Ovary (tissue), 9 donors: ENCODE data around the gene PAF1. TPM values are rescaled to one million over a fixed set of nuclear protein-coding genes. Genes with fewer than 3 reads are reported as not detected.
A peak's percentile ranks its signal among the peaks of the same experiment; 100 is the strongest.

Source experiments
- DNase-seq, 5 donors: peaks; one replicate each; pipeline ENCODE4 v3.0.0-alpha.2; 2019 to 2020
- H3K27ac ChIP-seq, 2 donors: fragments of 200-600 bp; one replicate each; pipeline versions ENCODE4 v1.5.1 to v1.8.0; 2019 to 2022
- H3K27me3 ChIP-seq: fragments of 200-600 bp; one replicate; pipeline ENCODE4 v1.8.0; 2022
- H3K36me3 ChIP-seq: fragments of 200-600 bp; sonication (generic); one replicate; pipeline ENCODE4 v1.5.1; 2019
- H3K4me1 ChIP-seq: one replicate; pipeline ENCODE4 v1.8.1; 2013; ENCODE audit warnings: mild to moderate bottlenecking, moderate library complexity; ENCODE audit not compliant: insufficient read depth
- H3K4me3 ChIP-seq: fragments of 200-600 bp; sonication (generic); one replicate; pipeline ENCODE4 v1.5.1; 2017
- H3K9me3 ChIP-seq, 2 donors: fragments of 200-600 bp in 1 of 2; sonication (generic) in 1 of 2; one replicate each; pipeline versions ENCODE4 v1.5.1 to v1.8.1; 2013 to 2019; ENCODE audit warnings: mild to moderate bottlenecking in 1 of 2, moderate library complexity in 1 of 2
- CTCF ChIP-seq, 3 donors: fragments of 450-650 bp in 2 of 3; fragments of 200-600 bp in 1 of 3; IDR thresholded peaks; one replicate each; pipeline versions ENCODE4 v1.5.1 to v1.8.0; 2016 to 2022; ENCODE audit warnings: antibody characterized with exemption in 3 of 3, mild to moderate bottlenecking in 1 of 3
- EP300 ChIP-seq: sonication (generic); formaldehyde crosslinking; IDR thresholded peaks from one replicate; pipeline ENCODE4 v1.6.1; 2017; ENCODE audit warnings: antibody characterized with exemption
- POLR2A ChIP-seq: fragments of 450-650 bp; IDR thresholded peaks from one replicate; pipeline ENCODE4 v1.6.1; 2017; ENCODE audit warnings: antibody characterized with exemption, mild to moderate bottlenecking, moderate library complexity
- WGBS, 3 donors: extraction: QIAGEN DNeasy Blood & Tissue Kit in 1 of 3; methylation state at CpG; one replicate each; pipeline versions ENCODE4 v1.1.5 to v1.1.7; 2013 to 2017; 5-methylcytosine and 5-hydroxymethylcytosine counted together
- intact Hi-C, 4 donors: fragments of 100-400 bp; cut with DNase I; formaldehyde crosslinking; loops; one replicate each; pipeline versions ENCODE4 v1.11.0 to v1.15.1; 2022 to 2023
- polyA plus RNA-seq, 2 donors: library from polyadenylated mRNA; stranded (reverse); fragments of 200-250 nt in 1 of 2; fragments of 350-450 nt in 1 of 2; fragmentation: Illumina TruSeq in 1 of 2; extraction: RNeasy Lipid Tissue Mini Kit (QIAGEN cat#74804) in 1 of 2; gene quantifications; one replicate each; pipeline ENCODE4 v1.2.3, GENCODE V29; 2013 to 2014
- total RNA-seq, 7 donors: library from RNA; depleted of rRNA in 2 of 7; stranded (reverse); fragments of >200 nt in 2 of 7; fragmentation: NEBNext Ultra II Directional in 3 of 7; extraction: Animal tissue kit (Norgen Biotek cat#: 25700) in 3 of 7; gene quantifications; one replicate each; pipeline versions ENCODE4 v1.1.0 to v1.2.4, GENCODE V29; 2016 to 2023
- donor health status: DM: no; HTN: no; CAD: no; lungs with moderate emphysema.
- donor health status: DM: no; HTN: no; CAD: no.
- donor health status: Bipolar disorder and iron deficiency.
- donor health status: DM: yes; HTN: yes; CAD: no.
- donor health status: DM: no; HTN: no; CAD: no.
- donor health status: DM: yes; HTN: yes; CAD: no.

Gene PAF1
- total and polyA plus RNA-seq, 9 donors: 31.0 to 78.1 (median 50.2) TPM

GRCh38 chr19:39412100-39412866 is 21.4 kb upstream of the PAF1 start, which contains the start of gene PLEKHG2:
Gene PLEKHG2 (plus strand): TSS chr19:39412669. CDS start chr19:39414087, 1,418 bp downstream.
- 0% methylated on average over 30 to 60 of the region's 60 CpGs for WGBS, 3 donors
- Histone ChIP-seq H3K36me3 (no peaks in the 10 kb centered on the region), H3K4me1 (peaks cover 24% of the 10 kb centered on the region), H3K27me3 (no peaks in the 10 kb centered on the region), H3K9me3 (no peaks in the 10 kb centered on the region), H3K27ac (peak within 1 kb of the TSS; percentile 87 to 98), H3K4me3 (peak within 1 kb of the TSS; percentile 97)
- TF ChIP-seq CTCF (IDR thresholded peaks at IDR 0.05): peak; percentile 91 to 93 (median 92)
- peak; percentile 86 for TF ChIP-seq EP300
- peak; percentile 57 for TF ChIP-seq POLR2A
- peak; percentile 96 to 98 (median 98) for DNase-seq
- intact Hi-C loops: loop anchor here in 2 of 4 donors (2.0 kb wide), 2 partner anchors 15 to 33 kb away; partner anchors contain the start of gene SUPT5H (in 1 of the 2)

GRCh38 chr19:39411832-39412099 is 20.9 kb upstream of the PAF1 start:
- intact Hi-C loops: loop anchor here in 2 of 4 donors (2.0 kb wide), 2 partner anchors 15 to 33 kb away; partner anchors contain the start of gene SUPT5H (in 1 of the 2)
- H3K4me1 ChIP-seq: peaks cover 24% of the 10 kb centered on the region
- WGBS, 3 donors: 0 to 2% (median 1%) methylated on average over 7 of the region's 7 CpGs
- no peaks in the 10 kb centered on the region for H3K9me3 ChIP-seq
- peak; percentile 82 to 92 (median 88) for DNase-seq
- H3K27me3 ChIP-seq: no peaks in the 10 kb centered on the region
- H3K4me3 ChIP-seq: no peak overlapping the region
- H3K36me3 ChIP-seq: no peaks in the 10 kb centered on the region
- TF ChIP-seq EP300: no peak
- TF ChIP-seq CTCF (IDR thresholded peaks at IDR 0.05): peak; percentile 39 to 94 (median 92)
- TF ChIP-seq POLR2A: no peak
- peak overlapping the region; percentile 87 to 98 for H3K27ac ChIP-seq

GRCh38 chr19:39411081-39411831 is 20.4 kb upstream of the PAF1 start:
- TF ChIP-seq EP300 (no peak), POLR2A (peak; percentile 61), CTCF (IDR thresholded peaks at IDR 0.05) (peak in 1 of 3 donors; percentile 8)
- peak in 3 of 5 donors; percentile 65 to 78 (median 65) for DNase-seq
- Histone ChIP-seq H3K9me3 (no peaks in the 10 kb centered on the region), H3K4me1 (peaks cover 24% of the 10 kb centered on the region), H3K27me3 (no peaks in the 10 kb centered on the region), H3K36me3 (no peaks in the 10 kb centered on the region), H3K4me3 (peak overlapping the region; percentile 97), H3K27ac (peak overlapping the region; percentile 87 to 98)
- WGBS, 3 donors: 10 to 12% (median 11%) methylated on average over 9 of the region's 9 CpGs
- intact Hi-C loops: no loop called here

GRCh38 chr19:39410831-39411080 is 19.9 kb upstream of the PAF1 start:
- Histone ChIP-seq H3K27ac (peak overlapping the region; percentile 87 to 98), H3K36me3 (no peaks in the 10 kb centered on the region), H3K9me3 (no peaks in the 10 kb centered on the region), H3K4me3 (peak overlapping the region; percentile 97), H3K27me3 (no peaks in the 10 kb centered on the region), H3K4me1 (peaks cover 21% of the 10 kb centered on the region)
- TF ChIP-seq CTCF (IDR thresholded peaks at IDR 0.05) (no peak), POLR2A (no peak), EP300 (no peak)
- intact Hi-C loops: no loop called here
- no peak for DNase-seq
- WGBS, 3 donors: 39 to 57% (median 42%) methylated on average over 1 of the region's 1 CpG
